Endodermal cell (in vitro differentiated cells): ENCODE results near the gene ARL5A. TPM values are rescaled to one million over a fixed set of nuclear protein-coding genes. Genes with fewer than 3 reads are reported as not detected.

ENCODE experiments used
- DNase-seq: peaks from one replicate; pipeline ENCODE4 v3.0.0-alpha.2; 2017
- H3K27ac ChIP-seq: 2 replicates; pipeline ENCODE4 v1.5.1; 2013; ENCODE audit warnings: mild to moderate bottlenecking, low read depth, low read length, moderate library complexity
- H3K27me3 ChIP-seq: 2 replicates; pipeline ENCODE4 v1.6.1; 2013; ENCODE audit warnings: mild to moderate bottlenecking, low read length, moderate library complexity; ENCODE audit not compliant: insufficient read depth, control insufficient read depth, poor library complexity, severe bottlenecking
- H3K36me3 ChIP-seq: 2 replicates; pipeline ENCODE4 v1.7.0; 2013; ENCODE audit warnings: mild to moderate bottlenecking, low read length, moderate library complexity; ENCODE audit not compliant: control insufficient read depth, insufficient read depth
- H3K4me1 ChIP-seq: one replicate; pipeline ENCODE4 v1.7.0; 2013; ENCODE audit warnings: low read length; ENCODE audit not compliant: control insufficient read depth, insufficient read depth
- H3K4me3 ChIP-seq: 2 replicates; pipeline ENCODE4 v1.5.1; 2013; ENCODE audit warnings: mild to moderate bottlenecking, low read length, moderate library complexity
- H3K9ac ChIP-seq: 2 replicates; pipeline ENCODE4 v1.6.1; 2013; ENCODE audit warnings: mild to moderate bottlenecking, low read length, moderate library complexity; ENCODE audit not compliant: poor library complexity, severe bottlenecking; ENCODE audit errors: extremely low read depth
- H3K9me3 ChIP-seq: 2 replicates; pipeline ENCODE4 v1.6.1; 2013; ENCODE audit warnings: mild to moderate bottlenecking, low read length, moderate library complexity; ENCODE audit not compliant: control insufficient read depth
- H3K27ac Mint-ChIP-seq: 2 replicates; pipeline ENCODE4 v1.8.0; 2020; ENCODE audit warnings: mixed read lengths
- H3K27me3 Mint-ChIP-seq: 2 replicates; pipeline ENCODE4 v1.8.0; 2021; ENCODE audit warnings: mild to moderate bottlenecking, mixed read lengths; ENCODE audit not compliant: insufficient read depth
- H3K36me3 Mint-ChIP-seq: 2 replicates; pipeline ENCODE4 v1.8.0; 2020; ENCODE audit warnings: low read depth, mixed read lengths
- H3K4me1 Mint-ChIP-seq: 2 replicates; pipeline ENCODE4 v1.8.0; 2020; ENCODE audit warnings: mixed read lengths
- H3K4me3 Mint-ChIP-seq: 2 replicates; pipeline ENCODE4 v1.8.0; 2020; ENCODE audit warnings: mild to moderate bottlenecking, moderate library complexity, mixed read lengths
- H3K9me3 Mint-ChIP-seq: 2 replicates; pipeline ENCODE4 v1.8.0; 2020; ENCODE audit warnings: mild to moderate bottlenecking, mixed read lengths
- CTCF ChIP-seq: fragments of 200-600 bp; sonication (generic); conservative IDR thresholded peaks from 2 replicates; pipeline ENCODE4 v1.5.0; 2021; ENCODE audit warnings: antibody characterized with exemption, mild to moderate bottlenecking
- WGBS, 2 experiments: methylation state at CpG; one replicate each; pipeline versions ENCODE4 v1.1.5 to v1.1.7; 2013; ENCODE audit warnings: missing lambda C conversion rate in 2 of 2, mixed read lengths in 1 of 2; ENCODE audit not compliant: insufficient coverage in 1 of 2, insufficient read length in 1 of 2; 5-methylcytosine and 5-hydroxymethylcytosine counted together
- total RNA-seq, 2 donors: library from RNA; stranded (reverse); fragmentation: NEBNext Ultra II Directional in 1 of 2; extraction: Animal tissue kit (Norgen Biotek cat#: 25700) in 1 of 2; gene quantifications; 2 replicates in 1 of 2; 3 replicates in 1 of 2; pipeline ENCODE4 v1.2.1, GENCODE V29; 2021

ARL5A gene
- total RNA-seq, 2 donors from 2014 or later: 72.2 to 77.1 TPM

GRCh38 chr2:151802315-151802714 lies 25.9 kb downstream of the ARL5A start:
- no peaks in the 10 kb centered on the region for H3K4me1 ChIP-seq
- H3K4me3 Mint-ChIP-seq: no peak overlapping the region
- no peaks in the 10 kb centered on the region for H3K27me3 Mint-ChIP-seq
- H3K9me3 ChIP-seq: no peaks in the 10 kb centered on the region
- TF ChIP-seq CTCF: no peak
- no peak overlapping the region for H3K27ac ChIP-seq
- H3K36me3 ChIP-seq: peaks cover 70% of the 10 kb centered on the region
- peaks cover 4% of the 10 kb centered on the region for H3K4me1 Mint-ChIP-seq
- H3K27me3 ChIP-seq: no peaks in the 10 kb centered on the region
- H3K9ac ChIP-seq: no peak overlapping the region
- no peaks in the 10 kb centered on the region for H3K9me3 Mint-ChIP-seq
- WGBS, 2 experiments: 100% methylated on average over 1 of the region's 2 CpGs; no CpG with 5 or more reads in 1 of the 2 experiments
- H3K27ac Mint-ChIP-seq: no peak overlapping the region
- no peak overlapping the region for H3K4me3 ChIP-seq
- DNase-seq: no peak
- H3K36me3 Mint-ChIP-seq: peaks cover 20% of the 10 kb centered on the region

- Histone ChIP-seq H3K27ac (no peak overlapping the region), H3K27me3 (no peaks in the 10 kb centered on the region), H3K36me3 (peaks cover 55% of the 10 kb centered on the region), H3K4me1 (no peaks in the 10 kb centered on the region), H3K9ac (no peak overlapping the region), H3K4me3 (no peak overlapping the region), H3K9me3 (no peaks in the 10 kb centered on the region)
- Mint-ChIP-seq H3K36me3 (peaks cover 27% of the 10 kb centered on the region), H3K27ac (no peak overlapping the region), H3K27me3 (no peaks in the 10 kb centered on the region), H3K4me1 (peaks cover 9% of the 10 kb centered on the region), H3K9me3 (no peaks in the 10 kb centered on the region), H3K4me3 (no peak overlapping the region)
- 91 to 96% methylated on average over 2 of the region's 3 CpGs for WGBS, 2 experiments
- no peak for TF ChIP-seq CTCF
- DNase-seq: no peak
These were observed 28.3 kb downstream of the ARL5A start for GRCh38 chr2:151799886-151800292.

GRCh38 chr2:151796774-151797173 lies 31.4 kb downstream of the ARL5A start:
- no peaks in the 10 kb centered on the region for H3K27me3 Mint-ChIP-seq
- 95 to 100% methylated on average over 2 of the region's 2 CpGs for WGBS, 2 experiments
- Histone ChIP-seq H3K9me3 (no peaks in the 10 kb centered on the region), H3K4me3 (no peak overlapping the region), H3K4me1 (no peaks in the 10 kb centered on the region), H3K36me3 (peaks cover 30% of the 10 kb centered on the region), H3K27ac (no peak overlapping the region), H3K27me3 (no peaks in the 10 kb centered on the region), H3K9ac (no peak overlapping the region)
- peaks cover 17% of the 10 kb centered on the region for H3K36me3 Mint-ChIP-seq
- peak overlapping the region; percentile 26 for H3K27ac Mint-ChIP-seq
- peaks cover 2% of the 10 kb centered on the region for H3K9me3 Mint-ChIP-seq
- peaks cover 9% of the 10 kb centered on the region for H3K4me1 Mint-ChIP-seq
- no peak for TF ChIP-seq CTCF
- H3K4me3 Mint-ChIP-seq: no peak overlapping the region
- no peak for DNase-seq
